Measurements from ENCODE around the gene PAPOLB. TPM values are rescaled to one million over a fixed set of nuclear protein-coding genes. Genes with fewer than 3 reads are reported as not detected.

The PAPOLB gene
- total RNA-seq, 1 experiment from 2014 or later, result 0.13 TPM

GRCh38 chr7:4841836-4842235, 20.0 kb downstream of the PAPOLB start:
- no peaks in the 10 kb centered on the region for H3K9me3 ChIP-seq (ENCODE audit: control insufficient read depth, low read depth, low read length)
- WGBS (ENCODE audit: extremely low coverage, insufficient read length, low lambda C conversion rate), result no CpG with 5 or more reads among the region's 13 CpGs

More at GRCh38 chr7:4841836-4842235, 20.0 kb downstream of the PAPOLB start:
- no peak overlapping the region for H4K91ac ChIP-seq (ENCODE audit: insufficient read length, low read depth, low read length)
- H3K79me2 ChIP-seq (ENCODE audit: insufficient read depth, low read length), result no peaks in the 10 kb centered on the region
- no peak overlapping the region for H3T11ph ChIP-seq (ENCODE audit: low read length)
- H4K20me1 ChIP-seq (ENCODE audit: control insufficient read depth, insufficient read depth, insufficient read length), result no peaks in the 10 kb centered on the region
- peaks cover 2% of the 10 kb centered on the region for H3K27me3 Mint-ChIP-seq (ENCODE audit: low read depth)
- no peak overlapping the region for H3K56ac ChIP-seq (ENCODE audit: insufficient read length, low read depth, low read length)
- no peaks in the 10 kb centered on the region for H3K4me1 ChIP-seq (ENCODE audit: insufficient read depth, low read length)
- no peak overlapping the region for H3K27ac ChIP-seq (ENCODE audit: insufficient read length, low read depth, low read length)
- no peak overlapping the region for H2BK20ac ChIP-seq (ENCODE audit: low read depth, low read length, poor library complexity, severe bottlenecking)
- no peak overlapping the region for H2BK12ac ChIP-seq (ENCODE audit: insufficient read length, low read depth, low read length)
- no peak overlapping the region for H4K8ac ChIP-seq (replicated peaks; ENCODE audit: insufficient read length, low read depth, low read length)
- no peak for DNase-seq
- no peak overlapping the region for H3K4ac ChIP-seq (ENCODE audit: low read depth, low read length)
- H2BK15ac ChIP-seq (ENCODE audit: low read depth, low read length), result no peak overlapping the region
- H3K27ac Mint-ChIP-seq, result no peak overlapping the region
- H3K9ac ChIP-seq (ENCODE audit: extremely low read depth, insufficient read length, low read length), result no peak overlapping the region
- no peaks in the 10 kb centered on the region for H3K79me1 ChIP-seq (ENCODE audit: insufficient read depth, low read depth, low read length, poor library complexity, severe bottlenecking)
- H2BK5ac ChIP-seq (ENCODE audit: insufficient read length, low read length), result no peak overlapping the region
- H4K5ac ChIP-seq (ENCODE audit: insufficient read length, low read depth, low read length), result no peak overlapping the region
- H3K4me3 Mint-ChIP-seq, result no peak overlapping the region
- no peaks in the 10 kb centered on the region for H3K9me3 Mint-ChIP-seq
- peaks cover 0 to 12% of the 10 kb centered on the region in 2 experiments; a peak in 3 of 4 replicates for H3K4me1 Mint-ChIP-seq
- no peaks in the 10 kb centered on the region for H3K27me3 ChIP-seq (ENCODE audit: insufficient read depth, low read length)
- H3K36me3 Mint-ChIP-seq (ENCODE audit: insufficient read depth in 1 of 3, low read depth in 3 of 3), result no peaks in the 10 kb centered on the region
- no peak overlapping the region; the same call in 1 of the 2 replicates for H3K14ac ChIP-seq (ENCODE audit: insufficient read depth, low read length)
- no peak for TF ChIP-seq CTCF (conservative IDR thresholded peaks at IDR 0.05)
- no peak overlapping the region for H2BK120ac ChIP-seq (ENCODE audit: low read depth, low read length, poor library complexity, severe bottlenecking)
- H2AK5ac ChIP-seq (ENCODE audit: insufficient read length, low read length), result no peak overlapping the region
- no peak overlapping the region for H3K23ac ChIP-seq (ENCODE audit: insufficient read length, low read depth, low read length)
- H2AFZ ChIP-seq (ENCODE audit: low read length), result no peak overlapping the region
- H3K4me2 ChIP-seq (ENCODE audit: insufficient read depth, insufficient read length, low read length), result no peak overlapping the region
- no peaks in the 10 kb centered on the region for H3K23me2 ChIP-seq (ENCODE audit: insufficient read length, low read depth, low read length, poor library complexity, severe bottlenecking)
- H3K18ac ChIP-seq (ENCODE audit: insufficient read length, low read depth, low read length), result no peak overlapping the region

Data from H9 (cell line).